GM18519 (cell line): Measurements from ENCODE around the gene PDGFC.

ENCODE experiments used
- ATAC-seq: cut with Tn5 transposase; IDR thresholded peaks from one replicate; pipeline ENCODE4 v1.9.1; 2021; ENCODE audit warnings: mild to moderate bottlenecking, moderate library complexity; ENCODE audit not compliant: unreplicated experiment, low FRiP score

PDGFC gene

GRCh38 chr4:156764145-156764544 lies 207.5 kb downstream of the PDGFC start:
- no peak for ATAC-seq

DNA sequence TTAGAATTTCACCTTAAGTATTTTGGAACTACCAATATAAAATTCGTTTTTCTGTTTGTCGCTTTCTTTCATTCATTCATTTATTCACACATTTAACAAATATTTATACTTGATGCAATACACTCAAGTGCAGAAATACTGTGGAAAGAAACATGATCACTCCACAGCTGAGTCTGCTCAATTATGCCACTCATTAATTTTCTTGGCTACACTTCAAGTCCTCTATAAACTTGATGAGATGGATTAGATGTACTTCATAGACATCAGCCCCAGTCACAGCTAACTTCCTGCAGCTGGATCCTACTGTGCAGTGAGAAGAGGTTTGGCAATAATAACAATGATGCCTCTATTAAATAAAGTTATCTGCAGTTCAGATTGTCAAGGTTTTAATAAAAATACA lies 208.1 kb downstream of the PDGFC start:
- no peak for ATAC-seq

- no peak for ATAC-seq
These were observed 208.7 kb downstream of the PDGFC start for GRCh38 chr4:156762851-156763250.

GRCh38 chr4:156756118-156756517 lies 215.5 kb downstream of the PDGFC start:
- ATAC-seq = no peak

DNA sequence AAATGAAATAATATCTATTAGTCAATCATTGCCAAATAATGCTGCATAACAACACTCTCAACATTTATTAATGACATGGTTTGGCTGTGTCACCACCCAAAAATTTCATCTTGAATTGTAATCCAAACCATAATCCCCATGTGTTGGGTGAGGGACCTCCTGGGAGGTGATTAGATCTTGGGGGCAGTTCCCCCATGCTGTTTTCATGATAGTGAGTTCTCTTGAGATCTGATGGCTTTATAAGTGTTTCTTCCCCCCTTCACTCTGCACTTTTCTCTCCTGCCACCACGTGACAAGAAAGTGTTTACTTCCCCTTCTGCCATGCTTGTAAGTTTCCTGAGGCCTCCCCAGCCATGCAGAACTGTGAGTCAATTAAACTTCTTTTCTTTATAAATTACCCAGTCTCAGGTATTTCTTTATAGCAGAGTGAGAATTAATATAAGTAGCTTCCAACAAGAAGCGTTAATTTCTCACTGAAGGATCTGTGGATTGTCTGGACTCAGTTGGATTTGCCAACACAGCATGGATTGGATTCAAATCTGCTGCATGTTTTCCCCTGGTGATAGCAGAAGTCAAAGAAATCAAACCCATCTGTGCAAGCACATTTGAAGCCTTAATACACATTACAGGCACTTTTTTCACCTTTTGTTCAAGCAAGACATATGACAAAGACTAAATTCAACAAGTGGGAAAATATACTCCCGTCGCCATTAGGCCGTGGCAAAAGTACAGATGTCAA lies 216.6 kb downstream of the PDGFC start:
- ATAC-seq = no peak

- no peak for ATAC-seq
These were observed 220.1 kb downstream of the PDGFC start for GRCh38 chr4:156751486-156751885.

DNA sequence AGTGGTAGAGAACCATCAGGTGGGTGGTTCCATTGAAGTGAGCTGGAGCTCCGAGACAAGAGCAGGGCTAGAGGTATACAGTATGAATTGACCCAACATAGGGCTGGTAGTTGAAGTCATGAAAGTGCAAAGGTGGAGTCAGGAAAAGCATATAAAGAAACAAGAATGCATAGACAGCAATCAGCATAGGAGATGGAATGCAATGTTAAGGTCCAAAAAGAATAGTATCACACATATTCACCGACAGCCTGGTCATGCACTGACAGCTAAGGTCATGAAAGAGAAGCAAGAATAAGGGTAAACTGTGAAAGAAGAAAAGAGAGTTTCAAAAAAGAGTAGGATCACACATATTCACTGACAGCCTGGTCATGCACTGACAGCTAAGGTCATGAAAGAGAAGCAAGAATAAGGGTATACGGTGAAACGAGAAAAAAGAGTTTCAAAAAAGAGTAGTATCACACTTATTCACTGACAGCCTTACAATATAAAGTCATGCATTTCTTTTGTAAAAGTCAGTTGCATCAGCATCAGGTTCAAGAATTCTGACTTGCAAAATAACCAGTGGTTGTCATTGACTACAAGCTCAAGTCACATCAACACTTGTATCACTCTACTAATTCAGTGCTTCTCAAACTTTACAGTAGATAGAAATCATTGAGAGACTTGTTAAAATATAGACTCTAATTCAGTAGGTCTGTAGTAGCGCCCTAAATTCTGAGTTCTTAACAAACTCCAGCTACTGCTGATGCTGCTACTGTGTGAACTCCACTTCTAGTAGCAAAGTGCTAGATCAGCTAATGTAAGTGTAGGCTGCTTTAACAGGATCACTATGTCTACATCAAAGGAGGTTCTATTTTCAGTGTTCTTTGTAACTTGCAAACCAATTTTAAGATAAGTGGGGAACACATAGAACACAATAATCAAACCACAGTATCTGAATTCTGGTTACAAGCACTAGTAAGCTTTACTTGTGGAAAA lies 221.9 kb downstream of the PDGFC start:
- ATAC-seq = no peak

DNA sequence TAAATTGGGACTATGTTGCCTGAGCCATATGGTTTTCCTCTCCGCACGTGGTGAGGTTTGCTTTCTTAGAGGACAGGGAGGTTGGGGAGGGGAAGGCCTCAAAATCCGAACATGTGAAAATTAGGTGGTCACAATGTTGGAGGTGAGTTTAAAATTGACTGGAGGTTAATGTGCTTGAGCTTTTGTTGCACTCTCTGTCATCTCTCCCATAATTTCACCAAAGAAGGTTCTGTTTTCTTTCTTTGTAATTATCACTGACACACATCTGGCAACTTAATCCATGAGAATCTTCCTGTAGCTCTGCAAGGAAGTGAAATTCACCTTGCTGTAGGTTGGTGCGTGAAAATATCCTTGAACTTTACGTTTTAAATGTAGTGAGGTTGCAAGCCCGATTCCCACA lies 225.5 kb downstream of the PDGFC start:
- no peak for ATAC-seq

GRCh38 chr4:156738766-156739165 lies 232.8 kb downstream of the PDGFC start:
- ATAC-seq = no peak

- no peak for ATAC-seq
These were observed 236.4 kb downstream of the PDGFC start for GRCh38 chr4:156734965-156735895.

- ATAC-seq = no peak
These were observed 238.0 kb downstream of the PDGFC start for GRCh38 chr4:156733582-156733981.

DNA sequence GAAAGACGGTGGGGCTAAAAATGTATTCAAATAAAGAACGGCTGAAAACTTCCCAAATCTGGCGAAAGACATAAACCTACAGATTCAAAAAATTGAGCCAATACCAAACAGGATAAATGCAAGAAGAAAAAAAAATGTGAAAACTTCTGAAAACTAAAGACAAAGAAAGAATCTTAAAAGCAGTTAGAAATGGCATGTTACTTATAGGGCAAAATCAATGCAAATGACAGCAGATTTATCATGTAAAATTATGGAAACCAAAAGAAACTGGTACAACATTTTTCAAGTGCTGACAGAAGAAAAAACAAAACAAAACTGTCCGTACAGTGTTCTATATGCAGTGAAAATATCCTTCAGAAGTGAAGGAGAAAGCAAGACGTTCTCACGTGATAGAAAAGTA lies 239.0 kb downstream of the PDGFC start:
- ATAC-seq = no peak

DNA sequence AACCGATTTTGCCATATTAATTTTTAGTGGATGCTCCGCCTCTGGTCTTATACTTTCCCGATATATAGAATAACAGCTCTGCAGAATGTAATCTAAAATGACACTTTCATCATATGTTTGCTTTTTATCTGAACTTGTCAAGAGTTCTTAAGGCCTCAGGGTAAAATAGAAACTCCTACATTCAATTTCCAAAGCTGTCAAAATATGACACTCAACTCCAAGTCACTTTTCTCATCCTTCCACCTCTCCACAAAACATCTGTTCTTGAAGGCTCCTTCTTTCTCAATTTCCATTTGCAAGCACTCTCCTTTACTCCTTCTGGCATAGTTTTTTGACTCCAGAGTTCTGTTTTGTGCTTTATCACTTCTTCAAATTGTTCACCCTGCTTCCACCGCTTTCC lies 242.2 kb downstream of the PDGFC start:
- ATAC-seq = no peak

- ATAC-seq = no peak
These were observed 246.3 kb downstream of the PDGFC start for GRCh38 chr4:156725257-156725656.

GRCh38 chr4:156723951-156724668 lies 247.5 kb downstream of the PDGFC start:
- ATAC-seq = no peak

DNA sequence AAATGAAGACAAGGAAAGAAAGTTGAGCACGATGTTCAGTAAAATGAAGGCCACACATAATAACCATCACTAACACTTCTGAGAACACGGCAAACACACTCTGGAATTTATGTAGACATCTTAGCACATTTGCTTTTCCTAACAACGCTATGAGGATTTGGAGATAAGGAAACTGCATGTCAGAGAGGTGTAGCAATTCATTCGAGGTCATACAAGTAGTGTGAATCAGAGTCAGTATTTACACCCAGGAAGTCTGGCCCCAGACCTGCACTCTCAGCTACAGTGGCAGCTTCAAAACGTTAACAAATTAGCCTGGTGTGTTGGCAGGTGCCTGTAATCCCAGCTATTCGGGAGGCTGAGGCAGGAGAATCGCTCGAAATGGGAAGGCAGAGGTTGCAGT lies 253.4 kb downstream of the PDGFC start:
- ATAC-seq = no peak

GRCh38 chr4:156711193-156711590 lies 260.4 kb downstream of the PDGFC start:
- no peak for ATAC-seq
